Tibial nerve (tissue), 3 donors: ENCODE results near the gene EPN1.

Source experiments
- POLR2A ChIP-seq, 2 donors: fragments of 450-650 bp; IDR thresholded peaks; one replicate each; pipeline ENCODE4 v1.6.1; 2017; ENCODE audit warnings: antibody characterized with exemption in 2 of 2, mild to moderate bottlenecking in 2 of 2, moderate library complexity in 2 of 2
- TF ChIP-seq, protein P1 (sequence below), 5 experiments: fragments of 200-600 bp in 3 of 5; fragments of 450-650 bp in 2 of 5; sonication (generic) in 3 of 5; IDR thresholded peaks; one replicate each; pipeline ENCODE4 v1.5.1; 2016 to 2019; ENCODE audit warnings: antibody characterized with exemption in 5 of 5, mild to moderate bottlenecking in 3 of 5, moderate library complexity in 2 of 5

DNA sequence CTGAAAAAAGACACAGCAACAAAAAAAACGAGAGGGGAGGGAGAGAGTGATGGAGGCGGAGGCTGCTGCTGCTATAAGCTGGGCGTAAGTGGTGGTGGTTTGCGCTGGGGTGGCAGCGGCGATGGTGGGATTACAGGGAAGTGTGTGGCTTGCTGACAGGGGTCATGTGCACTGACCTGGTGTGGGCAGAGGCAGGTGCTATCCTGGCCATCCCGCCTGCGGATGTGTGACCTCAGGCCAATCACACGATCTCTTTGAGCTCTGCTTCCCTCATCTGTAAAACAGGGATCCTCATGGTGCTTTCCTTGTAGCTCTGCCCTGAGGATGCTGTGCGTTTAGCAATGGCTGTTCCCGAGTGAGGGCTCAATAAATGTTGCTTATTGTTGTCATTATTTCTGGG lies 37.5 kb upstream of the EPN1 start:
- TF ChIP-seq, protein P1, sequence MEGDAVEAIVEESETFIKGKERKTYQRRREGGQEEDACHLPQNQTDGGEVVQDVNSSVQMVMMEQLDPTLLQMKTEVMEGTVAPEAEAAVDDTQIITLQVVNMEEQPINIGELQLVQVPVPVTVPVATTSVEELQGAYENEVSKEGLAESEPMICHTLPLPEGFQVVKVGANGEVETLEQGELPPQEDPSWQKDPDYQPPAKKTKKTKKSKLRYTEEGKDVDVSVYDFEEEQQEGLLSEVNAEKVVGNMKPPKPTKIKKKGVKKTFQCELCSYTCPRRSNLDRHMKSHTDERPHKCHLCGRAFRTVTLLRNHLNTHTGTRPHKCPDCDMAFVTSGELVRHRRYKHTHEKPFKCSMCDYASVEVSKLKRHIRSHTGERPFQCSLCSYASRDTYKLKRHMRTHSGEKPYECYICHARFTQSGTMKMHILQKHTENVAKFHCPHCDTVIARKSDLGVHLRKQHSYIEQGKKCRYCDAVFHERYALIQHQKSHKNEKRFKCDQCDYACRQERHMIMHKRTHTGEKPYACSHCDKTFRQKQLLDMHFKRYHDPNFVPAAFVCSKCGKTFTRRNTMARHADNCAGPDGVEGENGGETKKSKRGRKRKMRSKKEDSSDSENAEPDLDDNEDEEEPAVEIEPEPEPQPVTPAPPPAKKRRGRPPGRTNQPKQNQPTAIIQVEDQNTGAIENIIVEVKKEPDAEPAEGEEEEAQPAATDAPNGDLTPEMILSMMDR (IDR thresholded peaks at IDR 0.05) = no peak
- no peak for TF ChIP-seq POLR2A (IDR thresholded peaks at IDR 0.05)
